CD4-positive, alpha-beta T cell treated with Interleukin-17A for 4 hours (primary cell): ENCODE measurements around the gene NMNAT2.

ENCODE experiments used
- DNase-seq: peaks from one replicate; pipeline ENCODE4 v3.0.0-alpha.2; 2020; ENCODE audit warnings: mixed read lengths

Gene NMNAT2

GRCh38 chr1:183233113-183233512 is 185.1 kb downstream of the NMNAT2 start:
- DNase-seq, result no peak

- DNase-seq, result no peak
Measured at GRCh38 chr1:183231545-183231944, 186.6 kb downstream of the NMNAT2 start.

DNA sequence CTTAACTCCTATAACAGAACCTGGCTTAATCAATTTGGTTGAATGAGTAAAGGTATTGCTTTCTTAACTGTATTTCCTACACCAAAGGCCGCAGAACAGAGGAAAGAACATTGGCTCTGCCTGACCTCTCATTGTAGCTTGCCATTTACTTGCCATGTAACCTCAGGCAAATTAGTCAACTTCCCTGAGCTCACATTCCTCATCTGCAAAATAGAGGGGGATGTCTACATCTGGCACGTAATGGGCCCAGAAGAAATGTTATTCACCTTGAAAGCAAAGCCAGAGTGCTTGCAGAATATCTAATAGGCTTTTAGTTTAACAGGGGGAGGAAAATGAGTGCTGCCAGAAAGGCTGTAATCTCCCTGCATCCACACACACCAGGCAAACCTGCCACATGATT is 187.8 kb downstream of the NMNAT2 start:
- no peak for DNase-seq

DNA sequence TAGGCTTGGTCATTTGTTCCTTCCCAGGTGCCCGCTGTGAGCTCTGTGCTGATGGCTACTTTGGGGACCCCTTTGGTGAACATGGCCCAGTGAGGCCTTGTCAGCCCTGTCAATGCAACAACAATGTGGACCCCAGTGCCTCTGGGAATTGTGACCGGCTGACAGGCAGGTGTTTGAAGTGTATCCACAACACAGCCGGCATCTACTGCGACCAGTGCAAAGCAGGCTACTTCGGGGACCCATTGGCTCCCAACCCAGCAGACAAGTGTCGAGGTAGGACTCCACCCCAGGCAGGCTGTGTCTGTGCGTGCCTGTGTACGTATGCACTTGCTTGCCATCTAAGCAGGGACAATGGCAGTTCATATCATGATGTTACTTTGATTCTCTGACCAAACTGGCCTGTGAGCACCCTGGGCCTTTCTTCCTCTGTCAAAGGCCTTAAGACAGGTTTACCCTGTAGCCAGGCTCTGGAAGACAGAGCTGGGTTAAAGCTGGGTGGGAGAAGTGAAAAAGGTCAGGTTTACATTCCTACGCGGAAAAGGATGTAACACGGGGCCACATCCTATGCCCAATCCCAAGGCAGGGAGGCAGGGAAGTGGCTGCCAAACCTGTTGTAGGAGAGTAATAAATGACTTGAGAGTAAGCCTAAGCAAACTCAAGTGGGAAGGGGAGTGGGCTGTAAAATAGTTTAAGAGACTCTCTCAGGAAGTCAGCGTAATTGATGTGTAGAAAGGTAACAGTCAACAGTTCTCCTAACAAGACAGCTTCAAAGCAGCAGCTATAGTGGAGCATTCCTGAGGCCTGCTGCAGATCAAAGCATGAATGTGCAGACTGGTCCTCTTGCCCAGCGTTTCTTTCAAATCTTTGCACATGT is 189.6 kb downstream of the NMNAT2 start:
- DNase-seq, result no peak

GRCh38 chr1:183227422-183228346 is 190.5 kb downstream of the NMNAT2 start:
- DNase-seq, result peak; percentile 44

DNA sequence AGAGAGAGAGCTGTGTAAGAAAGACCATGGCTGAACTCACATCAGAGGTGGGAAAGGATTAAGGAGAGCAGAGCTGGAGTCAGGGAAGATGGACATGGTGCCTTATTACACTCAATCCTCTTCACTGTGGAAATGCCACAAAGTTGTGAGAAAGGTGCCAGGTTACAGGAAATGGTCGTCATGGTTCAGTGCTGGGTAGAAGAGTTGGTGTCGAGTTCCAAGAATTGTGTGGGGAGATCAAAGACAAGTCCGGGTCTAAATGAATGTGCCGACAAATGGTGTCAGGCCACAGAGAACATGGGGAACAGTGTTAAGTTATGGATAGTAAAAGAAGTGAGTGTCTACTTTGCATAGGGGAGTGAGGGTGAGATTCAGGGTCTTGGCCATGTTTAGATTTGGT is 191.2 kb downstream of the NMNAT2 start:
- no peak for DNase-seq

DNA sequence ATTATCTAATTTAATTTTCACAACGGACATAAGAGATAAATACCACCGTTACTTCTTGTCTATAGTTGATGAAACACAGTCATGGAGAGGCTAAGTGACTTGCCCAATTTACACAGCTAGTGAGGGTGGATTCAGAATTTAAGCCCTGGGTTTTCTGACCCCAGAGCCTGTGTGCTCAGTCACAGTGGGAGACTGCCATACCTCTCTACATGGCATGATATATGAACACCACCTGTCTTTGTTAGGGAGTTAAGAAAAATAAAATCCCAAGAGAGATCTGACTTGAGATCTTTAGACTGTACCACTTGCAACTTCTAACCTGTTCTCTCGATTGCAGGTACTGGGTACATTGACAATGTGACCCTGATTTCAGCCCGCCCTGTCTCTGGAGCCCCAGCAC is 191.8 kb downstream of the NMNAT2 start:
- no peak for DNase-seq

DNA sequence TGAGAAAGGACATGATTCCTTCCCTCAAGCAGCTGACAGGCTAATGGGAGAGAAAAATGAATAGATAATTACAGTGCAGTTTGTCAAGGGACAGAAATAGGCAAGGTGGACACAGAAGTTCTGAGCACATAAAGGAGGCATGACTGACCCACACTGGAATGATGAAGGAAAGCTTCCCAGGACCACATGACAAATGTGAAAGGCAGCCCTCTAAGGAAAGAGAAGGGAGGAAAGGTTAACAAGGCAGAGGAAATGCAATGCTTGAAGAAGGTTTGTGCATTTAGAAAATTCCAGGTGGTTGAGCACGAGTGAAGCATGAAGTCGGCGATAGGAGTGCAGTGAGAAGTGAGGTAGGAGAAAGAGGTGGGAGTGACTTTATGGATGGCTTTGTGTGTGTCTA is 194.7 kb downstream of the NMNAT2 start:
- no peak for DNase-seq

GRCh38 chr1:183222909-183223308 is 195.3 kb downstream of the NMNAT2 start:
- DNase-seq, result no peak

GRCh38 chr1:183219616-183220009 is 198.6 kb downstream of the NMNAT2 start:
- DNase-seq, result no peak

DNA sequence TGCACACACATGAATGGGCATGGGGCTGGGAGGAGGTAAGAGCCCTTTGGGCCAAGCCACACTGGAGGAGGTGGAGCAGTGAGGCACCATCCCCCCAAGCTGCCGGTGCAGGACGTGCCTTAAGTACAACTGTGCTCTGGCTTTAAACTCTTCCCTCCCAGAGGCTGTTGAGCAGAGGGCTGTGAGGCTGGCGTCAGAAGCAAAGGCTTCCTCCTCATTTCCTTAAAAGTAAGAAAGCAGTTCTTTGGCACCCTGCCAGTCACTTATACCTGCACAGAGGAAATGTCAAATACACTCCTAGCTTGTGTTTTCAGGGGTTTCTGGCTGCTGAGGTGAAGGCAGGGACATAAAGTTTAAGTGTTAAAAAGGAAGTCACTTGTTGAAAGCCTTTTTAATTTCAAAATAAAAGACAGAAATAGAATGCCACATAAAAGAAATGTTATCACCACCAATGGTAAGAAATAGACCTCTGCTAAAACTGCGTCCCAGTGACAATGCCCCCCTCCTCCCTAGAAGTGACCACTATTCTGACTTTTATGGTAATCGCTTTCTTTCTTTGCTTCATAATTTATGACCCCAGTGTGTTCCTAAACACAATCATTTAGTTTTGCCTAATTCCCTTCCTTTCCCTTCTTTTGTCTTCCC is 199.1 kb downstream of the NMNAT2 start:
- DNase-seq, result peak; percentile 83

DNA sequence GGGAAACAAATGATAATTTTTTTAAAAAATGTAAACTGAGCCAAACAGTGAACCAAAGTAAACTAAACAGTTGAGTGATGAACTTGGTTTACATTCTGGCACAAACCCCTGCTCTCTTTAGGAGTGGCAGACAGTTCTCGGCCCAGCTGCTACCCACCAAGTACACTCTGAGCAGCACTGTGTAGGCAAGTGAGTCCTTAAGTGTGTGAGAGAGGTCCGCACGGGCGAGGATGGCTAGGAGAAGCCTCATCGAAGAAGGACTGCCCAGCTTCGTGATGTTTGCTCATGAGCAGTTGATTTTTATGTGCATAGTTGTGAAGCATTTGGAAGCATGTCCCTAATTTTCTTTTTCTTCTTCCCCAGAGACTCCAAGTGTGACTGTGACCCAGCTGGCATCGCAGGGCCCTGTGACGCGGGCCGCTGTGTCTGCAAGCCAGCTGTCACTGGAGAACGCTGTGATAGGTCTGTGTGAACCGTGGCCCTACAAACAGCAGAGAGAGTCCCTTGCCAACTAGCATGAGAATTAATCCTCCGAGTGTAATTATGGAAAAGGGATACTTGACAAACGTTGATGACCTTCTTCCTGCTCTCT is 200.1 kb downstream of the NMNAT2 start:
- no peak for DNase-seq

DNA sequence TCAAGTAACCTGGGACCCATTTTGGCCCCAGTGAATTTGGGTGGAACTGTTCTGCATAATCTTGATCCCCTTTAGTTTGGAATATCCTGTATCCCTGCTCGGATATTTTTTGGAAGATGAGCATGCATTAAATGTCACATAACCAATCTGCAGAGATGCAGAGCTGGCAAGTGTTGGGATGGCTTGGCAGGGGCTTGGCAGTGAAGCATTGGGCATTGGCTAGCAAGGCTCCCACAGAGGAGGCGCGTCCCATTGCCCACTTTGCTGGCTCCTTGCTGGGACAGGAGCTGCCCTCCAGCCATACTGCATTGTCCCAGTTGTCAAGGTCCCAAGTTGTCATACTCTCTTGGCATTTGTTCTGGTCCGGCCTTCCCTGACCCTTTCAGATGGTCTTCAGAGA is 202.2 kb downstream of the NMNAT2 start:
- DNase-seq, result no peak

DNA sequence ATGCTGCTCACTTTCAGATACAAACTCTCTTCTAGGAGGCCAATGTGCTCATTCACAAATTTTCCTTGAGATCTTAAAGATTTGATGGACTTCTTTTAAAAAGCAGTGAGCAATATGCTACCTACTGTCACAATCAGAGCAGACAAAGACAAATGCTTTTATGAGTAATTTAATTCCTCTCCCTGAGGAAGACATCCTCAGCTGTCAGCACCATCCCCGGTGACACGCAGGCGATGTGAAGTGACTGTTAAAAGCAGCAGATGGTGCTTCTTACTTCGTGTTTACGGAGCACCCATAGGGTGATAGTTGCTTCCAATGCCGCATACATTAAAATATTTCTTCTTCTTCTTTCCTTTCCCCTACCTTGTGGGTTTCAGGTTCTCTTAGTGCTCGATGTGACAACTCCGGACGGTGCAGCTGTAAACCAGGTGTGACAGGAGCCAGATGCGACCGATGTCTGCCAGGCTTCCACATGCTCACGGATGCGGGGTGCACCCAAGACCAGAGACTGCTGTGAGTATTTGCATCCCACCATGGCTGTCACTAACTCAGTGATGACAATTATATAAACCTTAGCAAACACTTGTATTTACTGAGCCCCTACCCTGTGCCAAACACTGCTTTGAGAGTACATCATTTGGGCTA is 203.0 kb downstream of the NMNAT2 start:
- no peak for DNase-seq

GRCh38 chr1:183214021-183214970 is 203.9 kb downstream of the NMNAT2 start:
- no peak for DNase-seq

DNA sequence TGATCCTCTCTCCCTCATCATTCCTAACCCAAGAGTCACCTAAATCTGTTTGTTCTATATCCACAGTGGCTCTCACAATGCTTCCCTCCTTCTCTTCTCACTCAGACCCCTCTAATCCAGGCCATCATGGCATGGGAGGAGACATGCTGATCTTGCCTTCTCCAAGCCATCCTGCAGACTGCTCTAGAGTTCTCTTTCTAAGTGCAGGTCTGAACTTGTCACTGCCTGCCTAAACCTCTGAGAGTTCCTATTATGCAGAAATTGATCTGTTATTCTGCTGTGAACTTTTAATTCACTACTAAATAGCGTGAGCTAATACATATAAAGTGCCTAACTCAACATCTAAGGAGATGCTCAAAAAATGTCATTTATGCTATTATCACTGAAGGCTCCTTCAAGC is 205.3 kb downstream of the NMNAT2 start:
- DNase-seq, result no peak

- no peak for DNase-seq
Measured at GRCh38 chr1:183210681-183211080, 207.5 kb downstream of the NMNAT2 start.

- no peak for DNase-seq
Measured at GRCh38 chr1:183209533-183210158, 208.5 kb downstream of the NMNAT2 start.

DNA sequence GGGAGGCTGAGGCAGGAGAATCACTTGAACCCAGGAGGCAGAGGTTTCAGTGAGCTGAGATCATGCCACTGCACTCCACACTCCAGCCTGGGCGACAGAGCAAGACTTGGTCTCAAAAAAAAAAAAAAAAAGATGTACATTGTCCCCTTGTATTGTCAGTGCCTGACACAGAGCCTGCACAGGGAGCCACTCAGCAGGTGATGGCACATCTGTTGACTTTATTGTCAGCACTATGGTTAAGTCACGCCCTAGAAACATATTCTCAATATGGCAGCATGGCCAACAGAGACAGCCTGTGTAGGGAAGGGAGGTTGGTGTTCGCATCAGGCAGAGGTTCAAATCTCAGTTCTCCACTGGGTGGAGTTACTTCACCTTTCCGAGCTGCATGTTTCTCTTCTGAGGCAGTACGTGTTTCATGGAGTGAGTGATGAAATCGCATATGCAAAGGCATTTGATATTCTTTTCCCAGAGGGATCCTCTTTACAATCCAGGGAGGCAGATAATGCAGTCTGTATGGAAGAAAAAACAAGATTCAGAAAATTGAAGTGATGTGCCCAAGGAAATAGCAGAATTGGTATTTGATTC is 211.6 kb downstream of the NMNAT2 start:
- DNase-seq, result no peak

DNA sequence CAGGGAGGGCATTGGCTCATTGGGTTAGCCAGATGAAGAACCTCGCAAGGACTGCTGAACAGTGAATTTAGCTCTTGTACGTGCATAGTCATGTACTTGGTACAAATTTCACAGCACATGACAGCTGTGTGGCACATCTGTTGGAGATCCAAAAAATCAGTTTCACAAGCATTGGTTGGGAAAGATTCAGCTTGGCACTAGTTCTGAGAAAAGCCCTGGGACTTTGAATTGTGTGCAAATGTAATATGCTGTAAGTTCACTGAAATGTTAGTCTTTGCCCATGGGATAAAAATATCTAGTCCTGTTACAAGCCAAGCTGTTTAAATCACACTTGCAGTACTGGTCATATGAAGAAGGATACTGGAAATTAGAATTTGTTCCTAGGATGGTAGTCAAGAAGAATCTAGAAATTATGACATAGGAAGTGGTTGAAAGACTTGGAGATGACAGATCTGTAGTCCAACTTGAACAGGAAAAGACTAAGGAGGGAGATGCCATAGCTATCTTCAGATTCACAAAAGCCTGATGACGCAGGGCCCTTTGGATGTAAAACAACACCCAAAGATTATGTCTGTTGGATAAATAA is 212.9 kb downstream of the NMNAT2 start:
- no peak for DNase-seq
